ENCODE results near the gene PARD6G. TPM values are rescaled to one million over a fixed set of nuclear protein-coding genes. Genes with fewer than 3 reads are reported as not detected.
A peak's percentile ranks its signal among the peaks of the same experiment; 100 is the strongest.

Gene PARD6G
- total RNA-seq, 6 experiments from 2014 or later, result 0.34 to 0.66 (median 0.50) TPM

- DNase-seq, result no peak
Measured at GRCh38 chr18:80254971-80255500, 7.7 kb upstream of the PARD6G start.

GRCh38 chr18:80253871-80254492, 6.7 kb upstream of the PARD6G start:
- no peak for DNase-seq
- H3K27me3 Mint-ChIP-seq (ENCODE audit: insufficient read depth), result peaks cover 14% of the 10 kb centered on the region
- no peaks in the 10 kb centered on the region for H3K36me3 Mint-ChIP-seq (ENCODE audit: low read depth)
- no peak overlapping the region for H3K4me3 Mint-ChIP-seq
- H3K27ac Mint-ChIP-seq, result no peak overlapping the region
- H3K9me3 Mint-ChIP-seq, result no peaks in the 10 kb centered on the region
- peaks cover 19% of the 10 kb centered on the region for H3K4me1 Mint-ChIP-seq (ENCODE audit: low read depth)
- no peak for TF ChIP-seq CTCF (IDR thresholded peaks at IDR 0.05)

More at GRCh38 chr18:80254971-80255500, 7.7 kb upstream of the PARD6G start:
- Mint-ChIP-seq H3K9me3 (no peaks in the 10 kb centered on the region), H3K36me3 (ENCODE audit: low read depth) (no peaks in the 10 kb centered on the region), H3K4me3 (no peak overlapping the region), H3K27ac (no peak overlapping the region), H3K27me3 (ENCODE audit: insufficient read depth) (peaks cover 7% of the 10 kb centered on the region), H3K4me1 (ENCODE audit: low read depth) (peaks cover 11% of the 10 kb centered on the region)
- TF ChIP-seq CTCF (IDR thresholded peaks at IDR 0.05), result no peak

GRCh38 chr18:80253236-80253635, 5.9 kb upstream of the PARD6G start:
- Mint-ChIP-seq H3K27me3 (ENCODE audit: insufficient read depth) (peaks cover 14% of the 10 kb centered on the region), H3K27ac (no peak overlapping the region), H3K9me3 (no peaks in the 10 kb centered on the region), H3K4me1 (ENCODE audit: low read depth) (peaks cover 19% of the 10 kb centered on the region), H3K36me3 (ENCODE audit: low read depth) (no peaks in the 10 kb centered on the region), H3K4me3 (no peak overlapping the region)
- DNase-seq, result no peak
- TF ChIP-seq CTCF (IDR thresholded peaks at IDR 0.05), result no peak

GRCh38 chr18:80252136-80252535, 4.8 kb upstream of the PARD6G start:
- Mint-ChIP-seq H3K4me1 (ENCODE audit: low read depth) (peaks cover 19% of the 10 kb centered on the region), H3K27ac (peak overlapping the region; percentile 33; the same call in 1 of the 2 replicates), H3K27me3 (ENCODE audit: insufficient read depth) (peaks cover 11% of the 10 kb centered on the region), H3K4me3 (no peak overlapping the region), H3K9me3 (no peaks in the 10 kb centered on the region), H3K36me3 (ENCODE audit: low read depth) (no peaks in the 10 kb centered on the region)
- DNase-seq, result peak; percentile 55
- TF ChIP-seq CTCF (IDR thresholded peaks at IDR 0.05), result no peak

- Mint-ChIP-seq H3K36me3 (ENCODE audit: low read depth) (no peaks in the 10 kb centered on the region), H3K4me1 (ENCODE audit: low read depth) (peaks cover 19% of the 10 kb centered on the region), H3K9me3 (no peaks in the 10 kb centered on the region), H3K27me3 (ENCODE audit: insufficient read depth) (peaks cover 11% of the 10 kb centered on the region), H3K4me3 (no peak overlapping the region), H3K27ac (no peak overlapping the region; the same call in 1 of the 2 replicates)
- no peak for TF ChIP-seq CTCF (IDR thresholded peaks at IDR 0.05)
- DNase-seq, result no peak
Measured at GRCh38 chr18:80251700-80252099, 4.4 kb upstream of the PARD6G start.
